Endometrial microvascular endothelial cells (primary cell): ENCODE data around the gene COL4A2. TPM values are rescaled to one million over a fixed set of nuclear protein-coding genes. Genes with fewer than 3 reads are reported as not detected.

ENCODE experiments used
- in situ Hi-C: cut with HindIII; loops from 2 replicates; pipeline ENCODE4 v1.10.0; 2017; ENCODE audit warnings: low sequenced_read_pairs, low pct_unique_long_range_greater_than_20kb; ENCODE audit errors: inconsistent ontology term
- total RNA-seq: library from RNA; depleted of rRNA; stranded (reverse); fragments of >200 nt; gene quantifications from one replicate; pipeline ENCODE4 v1.2.3, GENCODE V29; 2015; ENCODE audit errors: inconsistent ontology term

Gene COL4A2
- total RNA-seq, 1 donor from 2014 or later: 444 TPM

- in situ Hi-C loops: loop anchor here (25.0 kb wide), 1 partner anchor 165 kb away; no protein-coding TSS in a partner anchor
Observed at GRCh38 chr13:110402299-110403069, 95.4 kb downstream of the COL4A2 start.

- in situ Hi-C loops: loop anchor here (25.0 kb wide), 1 partner anchor 166 kb away; no protein-coding TSS in a partner anchor
Observed at GRCh38 chr13:110403315-110403714, 96.2 kb downstream of the COL4A2 start.

DNA sequence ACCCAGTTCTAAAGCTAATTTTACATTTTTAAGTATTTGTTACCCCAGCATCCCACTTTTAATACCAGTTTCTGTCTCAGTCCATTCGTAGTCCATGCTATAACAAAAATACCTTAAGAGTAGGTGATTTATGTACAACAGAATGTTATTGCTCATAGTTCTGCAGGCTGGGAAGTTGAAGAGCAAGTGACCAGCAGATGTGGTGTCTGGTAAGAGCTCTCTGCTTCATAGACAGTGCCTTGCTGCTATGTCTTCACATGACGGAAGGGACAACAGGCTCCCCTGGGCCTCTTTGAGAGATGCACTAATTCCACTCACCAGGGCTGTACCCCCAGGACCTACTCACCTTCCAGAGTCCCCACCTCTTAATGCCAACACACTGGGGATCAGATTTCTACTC, 96.6 kb downstream of the COL4A2 start:
- in situ Hi-C loops: loop anchor here (25.0 kb wide), 1 partner anchor 166 kb away; no protein-coding TSS in a partner anchor

DNA sequence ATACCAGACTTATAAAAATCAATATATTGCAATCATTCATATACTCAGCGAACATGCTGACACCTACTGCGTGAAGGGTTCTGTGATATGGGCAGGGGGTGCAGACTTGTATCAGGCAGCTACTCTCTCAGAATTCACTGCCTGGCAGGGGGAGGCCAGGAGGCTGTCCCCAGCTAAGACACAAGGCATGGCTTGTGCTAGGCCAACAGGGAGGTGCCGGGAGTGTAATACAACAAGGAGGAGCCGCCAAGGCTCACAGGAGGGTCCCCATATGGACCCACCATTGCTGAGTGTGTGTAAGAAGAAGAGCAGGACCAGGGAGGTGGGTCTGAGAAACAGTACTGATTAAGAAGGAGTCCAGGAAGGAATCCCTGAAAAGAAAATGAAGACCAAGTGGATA, 97.2 kb downstream of the COL4A2 start:
- in situ Hi-C loops: loop anchor here (25.0 kb wide), 1 partner anchor 167 kb away; no protein-coding TSS in a partner anchor

DNA sequence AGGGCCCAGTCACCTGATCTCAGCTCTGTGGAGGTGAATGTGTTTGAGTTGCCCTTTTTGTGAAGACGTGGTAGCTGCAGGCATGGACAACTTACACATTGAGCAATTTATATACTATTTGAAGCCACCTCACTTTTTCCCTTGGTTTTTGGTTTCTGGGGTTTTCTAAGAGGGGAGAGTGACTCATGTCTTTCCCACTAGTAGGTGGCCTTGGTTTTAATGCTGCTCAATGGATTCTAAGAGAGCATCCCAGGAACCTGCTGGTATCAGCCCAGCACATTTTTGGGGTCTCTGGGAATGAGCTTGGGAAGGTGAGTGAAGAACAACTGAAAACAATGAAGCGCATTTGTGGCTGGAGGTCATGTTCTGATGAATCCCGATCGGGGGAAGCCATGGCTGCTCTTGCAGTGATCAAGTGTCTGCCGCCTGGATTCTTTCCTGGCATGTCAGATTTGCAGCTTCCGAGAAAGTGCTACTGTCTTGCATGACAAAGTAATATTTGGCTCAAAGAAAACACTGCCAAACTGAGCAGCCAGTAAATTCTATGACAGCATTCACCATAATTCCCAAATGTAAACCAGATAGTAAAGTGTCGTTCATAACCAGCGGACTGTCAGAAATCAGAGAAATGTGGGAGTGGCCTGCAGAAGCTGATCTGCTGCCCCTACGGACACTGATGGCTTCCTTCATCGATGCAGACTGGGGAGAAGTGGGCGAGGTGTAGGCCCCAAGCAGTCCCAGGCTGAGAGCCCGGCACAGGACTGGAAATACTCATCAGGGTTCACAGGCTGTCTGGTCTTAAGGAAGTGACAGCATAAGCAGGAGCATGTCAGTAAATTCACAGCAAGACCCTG, 98.7 kb downstream of the COL4A2 start:
- in situ Hi-C loops: loop anchor here (25.0 kb wide), 1 partner anchor 169 kb away; no protein-coding TSS in a partner anchor

- in situ Hi-C loops: loop anchor here (25.0 kb wide), 1 partner anchor 170 kb away; no protein-coding TSS in a partner anchor
Observed at GRCh38 chr13:110407021-110407420, 99.9 kb downstream of the COL4A2 start.

DNA sequence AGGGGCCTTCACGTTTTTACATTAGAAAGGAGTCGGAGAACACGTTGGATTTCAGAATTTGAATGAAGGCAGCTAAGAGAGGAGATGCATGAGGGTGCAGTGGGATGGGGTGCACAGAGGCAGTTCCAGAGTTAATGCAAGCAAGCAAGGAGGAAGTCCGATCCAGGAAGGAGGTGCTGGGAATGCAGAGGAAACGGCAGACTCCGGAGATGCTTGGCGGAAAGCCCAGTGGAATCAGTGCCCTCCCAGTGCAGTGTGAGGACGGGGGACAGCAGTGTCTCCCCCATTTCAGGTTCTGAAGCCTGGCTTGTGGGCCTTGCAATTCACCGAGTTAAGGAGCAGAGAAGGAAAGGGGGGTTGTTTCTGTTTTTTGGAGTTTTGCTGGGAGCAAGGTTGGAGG, 100.4 kb downstream of the COL4A2 start:
- in situ Hi-C loops: loop anchor here (25.0 kb wide), 1 partner anchor 170 kb away; no protein-coding TSS in a partner anchor

DNA sequence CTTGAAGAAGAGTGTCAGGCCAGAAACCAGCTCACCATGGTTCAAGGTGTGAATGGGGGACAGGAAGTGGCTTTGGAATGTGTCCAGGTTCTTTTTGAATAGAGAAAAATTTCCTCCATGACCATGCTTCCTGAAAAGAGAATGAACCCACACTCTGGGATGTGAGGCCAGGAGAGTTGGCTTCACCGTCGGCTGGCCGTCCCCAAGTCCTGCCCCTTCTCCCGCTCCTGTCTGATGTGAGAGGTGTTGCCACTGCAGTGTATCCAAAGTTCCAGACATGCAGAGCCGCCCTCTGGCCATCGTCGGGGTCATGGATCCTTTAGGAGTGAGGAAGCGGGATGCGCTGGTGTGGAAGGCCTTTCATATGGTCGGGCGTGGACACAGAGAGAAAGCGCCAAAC, 101.2 kb downstream of the COL4A2 start:
- in situ Hi-C loops: loop anchor here (25.0 kb wide), 1 partner anchor 171 kb away; no protein-coding TSS in a partner anchor

DNA sequence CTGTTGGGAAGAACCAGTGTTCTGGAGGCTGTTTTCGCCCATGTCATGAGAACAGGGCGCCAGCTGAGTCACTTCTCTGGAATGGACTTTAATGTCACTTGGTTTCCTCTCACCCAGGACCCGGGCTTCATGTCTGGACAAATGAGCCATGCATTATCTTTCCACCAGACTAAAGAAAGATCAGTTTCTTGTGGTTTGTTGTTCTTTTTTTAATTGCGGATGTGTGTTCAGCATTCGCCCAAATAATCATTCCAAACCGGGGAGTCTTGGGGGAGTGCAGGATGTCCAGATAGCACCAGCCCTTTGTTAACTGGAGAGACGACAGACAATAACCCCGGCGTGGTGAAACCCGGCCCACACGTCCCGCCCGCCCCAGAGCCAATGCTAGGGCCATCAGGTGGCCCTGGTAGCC, 102.5 kb downstream of the COL4A2 start:
- in situ Hi-C loops: loop anchor here (25.0 kb wide), 1 partner anchor 172 kb away; no protein-coding TSS in a partner anchor

DNA sequence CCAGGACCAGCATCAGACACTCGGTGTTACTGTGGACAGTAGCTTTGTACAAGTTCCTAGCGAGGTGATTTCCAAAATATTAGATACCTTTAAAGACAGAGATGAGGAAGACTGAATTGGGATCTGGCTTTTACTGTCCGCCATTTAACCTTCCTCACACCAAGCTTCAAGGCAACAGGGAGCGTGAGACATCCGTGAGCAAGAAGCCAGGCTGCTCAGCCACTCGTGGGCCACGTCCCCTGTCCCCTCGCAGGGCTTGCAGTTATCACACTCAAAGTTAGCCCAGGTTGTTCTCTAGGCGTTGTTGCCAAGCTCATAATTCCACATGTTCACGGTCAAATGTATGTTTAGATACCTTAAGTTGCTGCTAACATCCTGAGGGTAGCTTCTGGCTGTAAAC, 102.9 kb downstream of the COL4A2 start:
- in situ Hi-C loops: loop anchor here (25.0 kb wide), 1 partner anchor 173 kb away; no protein-coding TSS in a partner anchor

DNA sequence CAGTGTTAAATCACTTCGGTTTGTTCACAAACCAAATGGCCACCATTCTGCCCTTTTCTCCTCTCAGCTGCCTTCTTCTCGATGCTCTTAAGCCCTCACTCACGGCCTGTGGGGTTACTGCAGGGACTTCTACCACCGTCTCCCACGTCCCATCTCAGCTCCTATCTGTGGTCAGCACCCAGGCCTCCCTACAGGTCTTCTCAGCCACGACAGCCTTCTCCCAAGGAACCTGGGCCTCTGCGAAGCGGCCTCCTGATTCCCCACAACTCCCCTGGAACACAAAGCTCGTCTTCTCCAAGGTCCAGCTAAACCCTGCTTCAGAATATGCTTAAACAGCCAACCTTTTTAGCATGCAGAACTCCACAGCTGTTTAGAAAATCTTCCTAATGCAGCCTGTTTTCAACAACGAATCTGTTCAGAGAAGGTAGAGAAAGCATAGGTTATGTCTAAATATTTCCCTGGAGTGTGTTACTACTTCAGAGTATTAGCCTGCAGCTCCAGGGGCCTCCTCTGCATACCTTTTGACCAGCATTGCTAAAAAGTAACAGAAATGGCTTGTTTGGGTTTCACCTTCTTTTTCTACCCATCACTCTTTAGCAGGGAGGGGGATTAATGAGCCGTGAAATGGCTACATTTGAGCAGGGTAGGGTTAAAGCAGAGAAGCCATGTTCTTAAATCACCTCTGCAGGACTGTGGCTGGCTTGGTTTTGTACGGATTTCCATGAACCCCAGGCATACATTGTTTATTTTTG, 104.0 kb downstream of the COL4A2 start:
- in situ Hi-C loops: loop anchor here (25.0 kb wide), 1 partner anchor 174 kb away; no protein-coding TSS in a partner anchor

DNA sequence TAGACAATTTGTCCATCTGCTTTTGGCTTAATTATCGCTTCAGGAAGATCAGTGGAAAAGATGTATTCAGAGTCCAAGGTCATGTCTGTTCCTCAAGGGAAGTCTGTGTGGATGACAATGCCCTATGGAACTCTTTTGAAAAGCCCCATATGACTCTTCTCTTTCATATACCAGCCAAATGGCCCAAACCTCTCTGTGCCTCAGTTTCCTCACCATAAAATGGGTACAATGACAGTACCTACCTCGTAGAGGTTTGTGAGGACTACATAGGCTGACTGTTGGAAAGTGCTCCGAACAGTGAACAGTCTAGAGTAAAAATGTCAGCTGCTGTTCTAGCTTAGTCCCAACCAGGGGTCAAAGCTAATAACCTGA, 104.6 kb downstream of the COL4A2 start:
- in situ Hi-C loops: loop anchor here (25.0 kb wide), 1 partner anchor 174 kb away; no protein-coding TSS in a partner anchor

DNA sequence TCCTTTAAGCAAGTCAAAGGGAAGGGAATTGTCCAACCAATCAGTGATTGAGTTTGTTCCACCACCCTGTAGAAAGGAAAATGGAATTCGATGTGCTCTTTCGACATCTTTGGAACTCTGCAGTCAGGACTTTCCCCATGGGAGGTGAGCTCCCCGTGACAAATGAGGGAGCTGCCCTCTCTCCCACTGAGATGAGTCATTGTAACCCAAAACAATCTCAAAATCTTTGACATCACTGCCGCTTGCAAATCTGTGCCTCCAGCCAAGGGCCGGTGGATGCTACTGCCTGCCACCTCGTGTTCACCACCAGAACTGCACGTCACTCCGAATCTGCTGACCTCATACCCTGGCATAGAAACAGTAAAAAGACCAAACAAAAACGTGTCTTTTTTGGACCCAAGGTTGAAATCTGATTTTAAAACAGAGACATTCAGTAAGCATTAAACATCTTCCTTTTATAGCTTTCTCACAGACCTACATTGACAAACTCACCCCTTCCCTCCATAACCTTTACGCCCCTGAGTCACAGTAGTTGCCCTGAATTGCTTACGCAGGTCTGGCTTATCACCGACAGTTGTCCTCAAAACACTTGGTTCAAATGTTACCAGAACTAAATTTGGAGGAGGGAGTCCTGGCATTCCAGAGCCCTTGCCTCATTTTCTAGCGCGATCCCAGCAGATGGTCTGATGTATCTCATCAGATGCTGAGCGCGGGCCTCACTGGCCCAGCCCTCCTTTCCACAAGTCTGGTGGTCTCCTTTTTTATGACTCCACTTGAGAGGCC, 105.2 kb downstream of the COL4A2 start:
- in situ Hi-C loops: loop anchor here (25.0 kb wide), 1 partner anchor 175 kb away; no protein-coding TSS in a partner anchor

DNA sequence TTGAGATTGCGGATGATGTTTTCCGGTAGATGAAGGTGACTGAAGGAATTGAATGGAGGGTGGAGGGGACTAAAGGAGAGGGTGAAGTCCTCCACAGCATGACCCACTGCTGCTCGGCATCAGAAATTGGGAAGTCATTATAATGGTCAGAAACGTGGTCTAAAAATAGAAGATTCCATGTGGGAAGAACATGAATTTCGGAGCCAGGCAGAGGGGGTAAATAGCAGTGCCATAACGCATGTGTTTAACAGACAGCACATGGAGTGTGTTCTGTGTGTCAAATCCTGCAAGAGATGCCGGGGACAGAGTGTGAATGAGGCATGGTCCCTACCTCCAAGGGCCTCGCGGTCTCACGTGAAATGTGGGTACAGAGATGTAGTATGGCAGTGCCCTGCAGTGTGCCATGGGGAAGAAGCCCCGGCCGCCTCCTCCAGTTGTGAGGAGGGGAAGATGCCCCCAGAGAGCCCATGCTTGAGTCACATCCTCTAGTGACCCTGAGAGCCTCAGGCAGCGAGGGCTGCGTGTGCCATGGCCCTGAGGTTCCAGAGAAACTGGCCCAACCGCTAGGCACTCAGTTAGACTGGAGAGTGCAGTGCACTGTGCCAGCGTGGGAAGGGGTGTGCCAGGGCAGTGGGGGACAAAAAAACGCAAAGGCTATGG, 106.1 kb downstream of the COL4A2 start:
- in situ Hi-C loops: loop anchor here (25.0 kb wide), 1 partner anchor 176 kb away; no protein-coding TSS in a partner anchor

DNA sequence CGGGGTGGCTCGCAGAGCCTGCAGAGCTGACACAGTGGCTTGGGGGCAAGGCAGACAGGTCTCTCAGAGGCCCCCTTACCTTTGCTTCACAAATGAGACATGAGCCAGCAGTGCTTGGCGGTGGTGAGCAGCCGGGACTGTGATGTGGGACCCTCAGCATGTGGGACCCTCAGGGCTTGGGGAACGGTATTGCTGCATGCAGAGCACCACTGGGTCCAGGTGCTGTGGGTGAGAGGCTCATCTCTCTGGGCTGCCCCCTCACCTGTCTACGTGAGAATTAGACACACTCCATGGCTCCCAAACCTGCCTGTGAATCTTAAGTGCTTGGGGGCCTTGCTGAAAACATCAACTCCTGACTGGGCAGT, 106.6 kb downstream of the COL4A2 start:
- in situ Hi-C loops: loop anchor here (25.0 kb wide), 1 partner anchor 176 kb away; no protein-coding TSS in a partner anchor

DNA sequence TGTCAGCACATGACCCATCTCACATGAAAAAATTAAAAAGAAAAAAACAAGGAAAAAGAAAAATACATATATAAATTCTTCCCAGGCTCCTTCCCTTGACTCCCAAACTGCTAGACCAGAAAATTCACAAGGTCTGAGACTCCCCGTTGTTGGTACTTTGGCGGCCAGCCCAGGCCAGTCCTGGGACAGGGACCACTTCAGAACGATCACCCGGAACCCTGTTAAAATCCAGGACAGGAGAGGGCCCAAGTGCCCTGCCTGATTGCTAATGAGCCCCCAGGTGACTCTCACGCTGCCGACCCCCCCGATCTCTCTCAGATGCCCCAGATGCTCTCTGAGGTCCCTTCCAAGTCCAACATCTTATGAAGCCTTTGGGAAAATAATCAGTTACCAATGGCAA, 107.2 kb downstream of the COL4A2 start:
- in situ Hi-C loops: loop anchor here (25.0 kb wide), 1 partner anchor 177 kb away; no protein-coding TSS in a partner anchor

DNA sequence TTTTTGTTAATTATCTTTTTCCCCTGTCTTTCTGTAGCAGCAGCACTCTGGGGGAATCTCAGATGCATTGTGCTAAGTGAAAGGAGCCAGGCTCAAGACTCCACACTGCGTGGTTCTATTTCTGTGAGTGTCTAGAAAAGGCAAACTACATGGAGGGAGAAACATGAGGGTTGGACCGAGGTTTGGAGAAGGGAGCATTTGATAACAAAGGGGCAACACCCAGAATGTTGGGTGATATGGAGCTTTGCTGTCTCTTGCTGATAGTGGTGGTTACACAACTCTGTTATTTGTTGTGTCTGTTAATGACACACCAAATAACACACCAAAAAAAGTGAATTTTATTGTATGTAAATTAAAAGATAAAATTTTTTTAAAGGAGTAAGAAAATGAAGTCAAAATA, 107.8 kb downstream of the COL4A2 start:
- in situ Hi-C loops: loop anchor here (25.0 kb wide), 1 partner anchor 178 kb away; no protein-coding TSS in a partner anchor
